Measurements from ENCODE around the gene ZNF638. TPM values are rescaled to one million over a fixed set of nuclear protein-coding genes. Genes with fewer than 3 reads are reported as not detected.

The ZNF638 gene
- polyA plus RNA-seq, 1 of the 3 experiments (the other 2 are of a cell fraction): 28.1 TPM

GRCh38 chr2:71459084-71459431 is 127.5 kb downstream of the ZNF638 start:
- no peak for DNase-seq
- H4K20me1 ChIP-seq (ENCODE audit: insufficient read depth): no peaks in the 10 kb centered on the region
- no peaks in the 10 kb centered on the region for H3K36me3 ChIP-seq (replicated peaks in 1 of 2; ENCODE audit: control insufficient read depth in 1 of 2, insufficient read depth in 2 of 2, low read length in 1 of 2)
- H2AFZ ChIP-seq (ENCODE audit: low read depth): no peak overlapping the region
- no peaks in the 10 kb centered on the region for H3K9me2 ChIP-seq
- 60% methylated on average over 2 of the region's 2 CpGs for WGBS (ENCODE audit: low lambda C conversion rate)
- H3K4me3 ChIP-seq (ENCODE audit: low read depth in 2 of 2, low read length in 1 of 2): no peak overlapping the region
- H3K79me2 ChIP-seq (ENCODE audit: insufficient read depth): no peaks in the 10 kb centered on the region
- H3F3A ChIP-seq (replicated peaks; ENCODE audit: insufficient read depth): no peaks in the 10 kb centered on the region
- H3K27ac ChIP-seq (ENCODE audit: low read depth in 2 of 2, low read length in 1 of 2): no peak overlapping the region
- no peak overlapping the region for H3K4me2 ChIP-seq
- CTCF ChIA-PET: interaction anchor here (1.6 to 6.5 kb wide), 3 partner anchors 50 to 302 kb away, joined by 4 to 108 read pairs (median 5); no protein-coding TSS in a partner anchor
- H3K9ac ChIP-seq: no peak overlapping the region
- POLR2A ChIA-PET: no interaction called here
- peaks cover 0 to 37% of the 10 kb centered on the region in 2 experiments; a peak in 1 of 4 replicates for H3K4me1 ChIP-seq (ENCODE audit: control insufficient read depth in 1 of 2, insufficient read depth in 2 of 2, low read depth in 1 of 2, low read length in 1 of 2)
- TF ChIP-seq NRF1 (IDR thresholded peaks at IDR 0.05; ENCODE audit: low read depth, low read length) (no peak), TAF1 (IDR thresholded peaks at IDR 0.05; ENCODE audit: borderline replicate concordance, low read depth, low read length) (no peak), YY1 (IDR thresholded peaks at IDR 0.05; ENCODE audit: low read depth) (no peak), MEF2A (IDR thresholded peaks at IDR 0.05; ENCODE audit: borderline replicate concordance, low read depth) (no peak), MAX (IDR thresholded peaks at IDR 0.05; ENCODE audit: low read depth) (no peak)
- no peaks in the 10 kb centered on the region for H3K9me3 ChIP-seq
- peaks cover 2% of the 10 kb centered on the region; the same call in 1 of the 2 replicates for H3K27me3 ChIP-seq (ENCODE audit: insufficient read depth)

GRCh38 chr2:71460056-71460455 is 128.5 kb downstream of the ZNF638 start:
- Histone ChIP-seq H3K4me3 (ENCODE audit: low read depth in 2 of 2, low read length in 1 of 2) (no peak overlapping the region), H3K4me2 (no peak overlapping the region), H3K4me1 (ENCODE audit: control insufficient read depth in 1 of 2, insufficient read depth in 2 of 2, low read depth in 1 of 2, low read length in 1 of 2) (peaks cover 0 to 37% of the 10 kb centered on the region in 2 experiments; a peak in 1 of 4 replicates), H3K27ac (ENCODE audit: low read depth in 2 of 2, low read length in 1 of 2) (no peak overlapping the region), H3K27me3 (ENCODE audit: insufficient read depth) (peaks cover 11% of the 10 kb centered on the region; the same call in 1 of the 2 replicates), H3K9me2 (no peaks in the 10 kb centered on the region), H2AFZ (ENCODE audit: low read depth) (no peak overlapping the region), H3K79me2 (ENCODE audit: insufficient read depth) (no peaks in the 10 kb centered on the region), H4K20me1 (ENCODE audit: insufficient read depth) (no peaks in the 10 kb centered on the region), H3K9ac (no peak overlapping the region), H3K9me3 (no peaks in the 10 kb centered on the region), H3K36me3 (replicated peaks in 1 of 2; ENCODE audit: control insufficient read depth in 1 of 2, insufficient read depth in 2 of 2, low read length in 1 of 2) (no peaks in the 10 kb centered on the region), H3F3A (replicated peaks; ENCODE audit: insufficient read depth) (no peaks in the 10 kb centered on the region)
- POLR2A ChIA-PET: no interaction called here
- DNase-seq: no peak
- WGBS (ENCODE audit: low lambda C conversion rate): 85% methylated on average over 6 of the region's 6 CpGs
- CTCF ChIA-PET: interaction anchor here (0.6 to 6.5 kb wide), 11 partner anchors 16 to 303 kb away, joined by 3 to 108 read pairs (median 4); no protein-coding TSS in a partner anchor
- no peak for TF ChIP-seq GATA2 (CRISPR knock-in tag; IDR thresholded peaks at IDR 0.05)
- no peak for TF ChIP-seq EZH2phosphoT487 (IDR thresholded peaks at IDR 0.05; ENCODE audit: borderline replicate concordance, low read depth)

- H4K20me1 ChIP-seq (ENCODE audit: insufficient read depth): no peaks in the 10 kb centered on the region
- 58% methylated on average over 9 of the region's 9 CpGs for WGBS (ENCODE audit: low lambda C conversion rate)
- H3K9me2 ChIP-seq: no peaks in the 10 kb centered on the region
- no peak overlapping the region for H3K4me3 ChIP-seq (ENCODE audit: low read depth in 2 of 2, low read length in 1 of 2)
- H3K36me3 ChIP-seq (replicated peaks in 1 of 2; ENCODE audit: control insufficient read depth in 1 of 2, insufficient read depth in 2 of 2, low read length in 1 of 2): no peaks in the 10 kb centered on the region
- H3K4me1 ChIP-seq (ENCODE audit: control insufficient read depth in 1 of 2, insufficient read depth in 2 of 2, low read depth in 1 of 2, low read length in 1 of 2): peaks cover 0 to 32% of the 10 kb centered on the region in 2 experiments; a peak in 1 of 4 replicates
- ChIA-PET CTCF (interaction anchor here (0.6 to 6.5 kb wide), 26 partner anchors 9 to 303 kb away, joined by 3 to 108 read pairs (median 4); partner anchors contain the start of gene DYSF), POLR2A (no interaction called here)
- H3K9ac ChIP-seq: no peak overlapping the region
- H3K79me2 ChIP-seq (ENCODE audit: insufficient read depth): no peaks in the 10 kb centered on the region
- H3K4me2 ChIP-seq: no peak overlapping the region
- H3K27ac ChIP-seq (ENCODE audit: low read depth in 2 of 2, low read length in 1 of 2): no peak overlapping the region
- H2AFZ ChIP-seq (ENCODE audit: low read depth): no peak overlapping the region
- H3K9me3 ChIP-seq: no peaks in the 10 kb centered on the region
- peak; percentile 74 for DNase-seq
- H3K27me3 ChIP-seq (ENCODE audit: insufficient read depth): peaks cover 17% of the 10 kb centered on the region
- H3F3A ChIP-seq (replicated peaks; ENCODE audit: insufficient read depth): no peaks in the 10 kb centered on the region
- no peak for TF ChIP-seq PBX3 (IDR thresholded peaks at IDR 0.05)
- TF ChIP-seq CHD2 (IDR thresholded peaks at IDR 0.05; ENCODE audit: low read length, partially characterized antibody): no peak
- peak; percentile 47 for TF ChIP-seq RAD21 (IDR thresholded peaks at IDR 0.05; ENCODE audit: low read length)
- TF ChIP-seq NRF1 (IDR thresholded peaks at IDR 0.05; ENCODE audit: low read depth, low read length): no peak
- TF ChIP-seq RCOR1 (IDR thresholded peaks at IDR 0.05; ENCODE audit: low read length): no peak
- TF ChIP-seq RFX5 (IDR thresholded peaks at IDR 0.05; ENCODE audit: low read length): no peak
- TF ChIP-seq REST (IDR thresholded peaks at IDR 0.05; ENCODE audit: low read depth, low read length): no peak
- TF ChIP-seq IRF3 (IDR thresholded peaks at IDR 0.05; ENCODE audit: low read depth, low read length): no peak
Measured at GRCh38 chr2:71460595-71461303, 129.2 kb downstream of the ZNF638 start.
